Liver (tissue), 9 donors: ENCODE data around the gene ZSCAN5C. TPM values are rescaled to one million over a fixed set of nuclear protein-coding genes. Genes with fewer than 3 reads are reported as not detected.

ENCODE experiments used
- DNase-seq: peaks from one replicate; pipeline ENCODE4 v3.0.0-alpha.2; 2017; ENCODE audit warnings: low spot score
- H3K27ac ChIP-seq, 2 donors: one replicate each; pipeline ENCODE4 v1.7.0; 2013; ENCODE audit warnings: inconsistent platforms in 2 of 2, low read length in 2 of 2, control low read depth in 1 of 2, low read depth in 1 of 2, mild to moderate bottlenecking in 1 of 2
- H3K27me3 ChIP-seq, 4 donors: one replicate each; pipeline versions ENCODE4 v1.6.1 to v1.7.0; 2013; ENCODE audit warnings: low read length in 3 of 4, inconsistent platforms in 1 of 4, mild to moderate bottlenecking in 1 of 4, moderate library complexity in 1 of 4; ENCODE audit not compliant: control insufficient read depth in 4 of 4, insufficient read depth in 4 of 4
- H3K36me3 ChIP-seq, 4 donors: one replicate each; pipeline versions ENCODE4 v1.6.1 to v1.7.0; 2013; ENCODE audit warnings: low read length in 3 of 4, mild to moderate bottlenecking in 3 of 4, low read depth in 1 of 4, moderate library complexity in 1 of 4; ENCODE audit not compliant: control insufficient read depth in 4 of 4, insufficient read depth in 3 of 4
- H3K4me1 ChIP-seq, 4 donors: one replicate each; pipeline versions ENCODE4 v1.6.1 to v1.7.0; 2013; ENCODE audit warnings: low read length in 3 of 4, mild to moderate bottlenecking in 3 of 4, moderate library complexity in 1 of 4; ENCODE audit not compliant: control insufficient read depth in 4 of 4, insufficient read depth in 4 of 4
- H3K4me3 ChIP-seq, 3 donors: one replicate each; pipeline versions ENCODE4 v1.6.1 to v1.7.0; 2013; ENCODE audit warnings: low read length in 3 of 3, control low read depth in 1 of 3, low read depth in 1 of 3, mild to moderate bottlenecking in 1 of 3
- H3K9ac ChIP-seq, 2 donors: one replicate each; pipeline ENCODE4 v1.7.0; 2013; ENCODE audit warnings: low read length in 2 of 2, mild to moderate bottlenecking in 2 of 2, moderate library complexity in 2 of 2, control low read depth in 1 of 2, low read depth in 1 of 2
- H3K9me3 ChIP-seq, 4 donors: one replicate each; pipeline versions ENCODE4 v1.6.1 to v1.7.0; 2013; ENCODE audit warnings: low read length in 3 of 4; ENCODE audit not compliant: control insufficient read depth in 4 of 4
- ATF3 ChIP-seq: IDR thresholded peaks from 2 replicates; pipeline ENCODE4 v1.6.1; 2016; ENCODE audit warnings: antibody characterized with exemption
- CTCF ChIP-seq: fragments of 150-350 bp; IDR thresholded peaks from 2 replicates; pipeline ENCODE4 v1.5.1; 2017; ENCODE audit warnings: improper control_type of control experiment, low read depth, low read length; ENCODE audit not compliant: missing input control
- EGR1 ChIP-seq, 2 donors: IDR thresholded peaks; 2 replicates each; pipeline ENCODE4 v1.6.1; 2016 to 2018; ENCODE audit warnings: antibody characterized with exemption in 2 of 2, low read depth in 2 of 2
- FOXA1 ChIP-seq: IDR thresholded peaks from 2 replicates; pipeline ENCODE4 v1.6.1; 2016; ENCODE audit warnings: antibody characterized with exemption
- FOXA2 ChIP-seq: IDR thresholded peaks from 2 replicates; pipeline ENCODE4 v1.6.1; 2016; ENCODE audit warnings: antibody characterized with exemption
- GABPA ChIP-seq, 2 donors: IDR thresholded peaks in 1 of 2; conservative IDR thresholded peaks in 1 of 2; 2 replicates each; pipeline ENCODE4 v1.6.1; 2016; ENCODE audit warnings: antibody characterized with exemption in 2 of 2, mild to moderate bottlenecking in 1 of 2, moderate library complexity in 1 of 2
- HNF4A ChIP-seq, 2 donors: conservative IDR thresholded peaks; 2 replicates each; pipeline ENCODE4 v1.6.1; 2016; ENCODE audit warnings: antibody characterized with exemption in 2 of 2, mild to moderate bottlenecking in 2 of 2
- HNF4G ChIP-seq: IDR thresholded peaks from 2 replicates; pipeline ENCODE4 v1.6.1; 2016; ENCODE audit warnings: antibody characterized with exemption
- JUND ChIP-seq, 2 donors: IDR thresholded peaks; 2 replicates each; pipeline ENCODE4 v1.6.1; 2016; ENCODE audit warnings: antibody characterized with exemption in 2 of 2
- MAX ChIP-seq: IDR thresholded peaks from 2 replicates; pipeline ENCODE4 v1.6.1; 2016; ENCODE audit warnings: antibody characterized with exemption
- NR2F2 ChIP-seq: IDR thresholded peaks from 2 replicates; pipeline ENCODE4 v1.6.1; 2016; ENCODE audit warnings: antibody characterized with exemption
- RAD21 ChIP-seq, 2 donors: IDR thresholded peaks; 2 replicates each; pipeline ENCODE4 v1.6.1; 2016; ENCODE audit warnings: antibody characterized with exemption in 2 of 2, mild to moderate bottlenecking in 2 of 2
- REST ChIP-seq: IDR thresholded peaks from 2 replicates; pipeline ENCODE4 v1.6.1; 2016; ENCODE audit warnings: antibody characterized with exemption, mild to moderate bottlenecking
- RXRA ChIP-seq, 2 donors: IDR thresholded peaks; 2 replicates each; pipeline ENCODE4 v1.6.1; 2017 to 2018; ENCODE audit warnings: antibody characterized with exemption in 2 of 2, mild to moderate bottlenecking in 1 of 2
- SP1 ChIP-seq: IDR thresholded peaks from 2 replicates; pipeline ENCODE4 v1.6.1; 2018; ENCODE audit warnings: antibody characterized with exemption, mild to moderate bottlenecking
- TAF1 ChIP-seq: conservative IDR thresholded peaks from 2 replicates; pipeline ENCODE4 v1.6.1; 2016; ENCODE audit warnings: antibody characterized with exemption, mild to moderate bottlenecking
- YY1 ChIP-seq: IDR thresholded peaks from 2 replicates; pipeline ENCODE4 v1.6.1; 2016; ENCODE audit warnings: antibody characterized with exemption, mild to moderate bottlenecking
- ZBTB33 ChIP-seq: IDR thresholded peaks from 2 replicates; pipeline ENCODE4 v1.6.1; 2016; ENCODE audit warnings: antibody characterized with exemption
- WGBS: extraction: QIAGEN DNeasy Blood & Tissue Kit; methylation state at CpG from one replicate; pipeline ENCODE4 v1.1.7; 2013; 5-methylcytosine and 5-hydroxymethylcytosine counted together
- polyA plus RNA-seq, 2 donors: library from polyadenylated mRNA; stranded (reverse) in 1 of 2; unstranded in 1 of 2; fragments of 200-250 nt in 1 of 2; fragments of >200 nt in 1 of 2; fragmentation: Nextera tagmentation in 1 of 2; extraction: Ambion mirVana in 1 of 2; gene quantifications; one replicate each; pipeline versions ENCODE4 v1.2.1 to v1.2.3, GENCODE V29; 2013 to 2015
- total RNA-seq, 2 donors: library from RNA; depleted of rRNA; stranded (reverse); fragments of >200 nt; gene quantifications; one replicate each; pipeline ENCODE4 v1.2.3, GENCODE V29; 2014
- donor health status: healthy.
- donor health status: healthy.
- donor health status: healthy.
- donor health status: healthy.
- donor health status: healthy.

ZSCAN5C gene
- total and polyA plus RNA-seq, 4 donors: not detected

GRCh38 chr19:56222901-56223300 is 20.8 kb downstream of the ZSCAN5C start (continued):
- no peak for TF ChIP-seq SP1

GRCh38 chr19:56223481-56223880 is 21.4 kb downstream of the ZSCAN5C start:
- Histone ChIP-seq H3K4me3 (no peak overlapping the region), H3K4me1 (no peaks in the 10 kb centered on the region), H3K9ac (no peak overlapping the region), H3K27ac (no peak overlapping the region), H3K36me3 (peaks cover 0 to 4% (median 3%) of the 10 kb centered on the region in 4 donors), H3K9me3 (no peaks in the 10 kb centered on the region), H3K27me3 (no peaks in the 10 kb centered on the region)
- WGBS: 96% methylated on average over 9 of the region's 9 CpGs
- DNase-seq: no peak
- TF ChIP-seq SP1 (no peak), FOXA2 (no peak), MAX (no peak), REST (no peak), ZBTB33 (no peak), FOXA1 (no peak), EGR1 (IDR thresholded peaks at IDR 0.05; ENCODE audit: low read depth in 2 of 2) (no peak), ATF3 (no peak), JUND (IDR thresholded peaks at IDR 0.05) (no peak), GABPA (IDR thresholded peaks at IDR 0.05 in 1 of 2, conservative IDR thresholded peaks at IDR 0.05 in 1 of 2) (no peak), CTCF (no peak), HNF4G (no peak), NR2F2 (no peak), RXRA (IDR thresholded peaks at IDR 0.05) (no peak), RAD21 (IDR thresholded peaks at IDR 0.05) (no peak), TAF1 (no peak), HNF4A (conservative IDR thresholded peaks at IDR 0.05) (no peak), YY1 (no peak)
